HT-29 (cell line): ENCODE data around the gene CSTPP1. TPM values are rescaled to one million over a fixed set of nuclear protein-coding genes. Genes with fewer than 3 reads are reported as not detected.
"Not testable (repeated sequence)": the region's sequence is repeated elsewhere in the genome, so short reads cannot be mapped to it uniquely, and the experiment has no call there.

Experiments
- DNase-seq: peaks from one replicate; pipeline ENCODE4 v3.0.0-alpha.2; 2015; ENCODE audit warnings: low spot score
- total RNA-seq: library from RNA; depleted of rRNA; stranded (reverse); fragments of >200 nt; shearing (Covaris generic); gene quantifications from 2 replicates; pipeline ENCODE4 v1.2.3, GENCODE V29; 2014

CSTPP1 gene
- total RNA-seq, 1 experiment from 2014 or later, result 61.6 TPM

DNA sequence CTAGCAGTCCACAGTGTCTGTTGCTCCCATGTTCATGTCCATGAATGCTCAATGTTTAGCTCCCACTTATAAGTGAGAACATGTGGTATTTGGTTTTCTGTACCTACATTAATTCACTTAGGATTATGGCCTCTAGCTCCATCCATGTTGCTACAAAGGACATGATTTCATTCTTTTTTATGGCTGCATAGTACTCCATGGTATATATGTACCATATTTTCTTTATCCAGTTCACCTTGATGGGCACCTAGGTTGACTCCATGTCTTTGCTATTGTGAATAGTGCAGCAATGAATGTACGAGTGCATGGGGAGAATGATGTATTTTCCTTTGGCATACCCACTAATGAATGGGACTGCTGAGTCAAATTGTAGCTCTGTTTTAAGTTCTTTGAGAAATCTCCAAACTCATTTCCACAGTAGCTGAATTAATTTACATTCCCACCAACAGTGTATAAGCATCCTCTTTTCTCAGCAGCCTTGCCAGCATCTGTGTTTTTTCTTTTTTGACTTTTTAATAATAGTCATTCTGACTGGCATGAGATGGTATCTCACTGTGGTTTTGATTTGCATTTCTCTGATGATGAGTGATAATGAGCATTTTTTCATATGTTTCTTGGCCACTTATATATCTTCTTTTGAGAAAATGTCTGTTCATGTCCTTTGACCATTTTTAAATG lies 53.4 kb downstream of the CSTPP1 start:
- DNase-seq, result not testable (repeated sequence)

DNA sequence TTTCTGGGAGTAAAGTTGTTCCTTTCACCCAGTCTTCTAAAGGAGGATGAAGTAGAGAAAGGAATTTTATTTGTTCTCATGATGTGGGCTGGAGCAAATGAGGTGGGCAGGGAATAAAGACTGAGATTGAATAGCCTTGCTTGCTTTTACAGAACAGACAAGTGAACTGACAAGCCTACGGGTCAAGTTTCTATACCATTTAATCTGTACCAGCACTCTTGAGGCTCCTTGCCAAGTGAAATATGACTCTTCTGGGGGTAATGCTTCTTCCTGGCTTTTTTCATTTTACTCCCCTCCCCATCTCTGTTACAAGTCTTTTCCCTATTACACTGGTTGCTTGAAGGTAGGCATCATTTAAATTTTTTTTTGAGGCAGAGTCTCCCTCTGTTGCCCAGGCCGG lies 54.8 kb downstream of the CSTPP1 start:
- no peak for DNase-seq

- DNase-seq, result not testable (repeated sequence)
Measured at GRCh38 chr11:46992386-46992785, 55.8 kb downstream of the CSTPP1 start.

DNA sequence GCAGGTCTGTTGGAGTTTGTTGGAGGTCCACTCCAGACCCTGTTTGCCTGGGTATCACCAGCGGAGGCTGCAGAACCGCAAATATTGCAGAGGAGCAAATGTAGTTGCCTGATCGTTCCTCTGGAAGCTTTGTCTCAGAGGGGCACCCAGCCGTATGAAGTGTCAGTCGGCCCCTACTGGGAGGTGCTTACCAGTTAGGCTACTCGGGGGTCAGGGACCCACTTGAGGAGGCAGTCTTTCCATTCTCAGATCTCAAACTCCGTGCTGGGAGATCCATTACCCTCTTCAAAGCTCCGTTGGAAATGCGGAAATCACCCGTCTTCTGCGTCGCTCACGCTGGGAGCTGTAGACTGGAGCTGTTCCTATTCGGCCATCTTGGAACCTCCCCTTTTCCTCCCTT lies 61.2 kb downstream of the CSTPP1 start:
- DNase-seq, result not testable (repeated sequence)

GRCh38 chr11:46999217-46999616 lies 62.7 kb downstream of the CSTPP1 start:
- no peak for DNase-seq

- no peak for DNase-seq
Measured at GRCh38 chr11:47000033-47000432, 63.5 kb downstream of the CSTPP1 start.

GRCh38 chr11:47001781-47002181 lies 65.2 kb downstream of the CSTPP1 start:
- no peak for DNase-seq

DNA sequence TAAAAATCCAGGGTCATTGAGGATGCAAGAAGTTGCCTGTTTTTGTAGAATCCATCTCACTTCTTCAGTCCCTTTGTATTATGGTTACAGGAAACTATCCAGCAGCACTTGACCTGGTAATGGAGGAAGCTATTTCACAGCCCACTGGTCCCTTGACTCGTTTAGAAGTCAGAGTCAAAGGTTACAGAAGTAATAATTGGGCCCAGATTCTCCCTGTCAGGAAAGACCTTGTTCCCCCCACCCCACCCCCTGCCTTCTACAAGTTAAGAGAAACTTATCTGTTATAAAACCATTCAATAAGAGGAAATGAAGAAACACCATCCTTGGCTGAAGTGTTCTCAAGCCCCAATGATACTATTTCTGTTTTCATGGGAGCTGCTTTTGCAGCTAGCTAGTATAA lies 65.8 kb downstream of the CSTPP1 start:
- no peak for DNase-seq

DNA sequence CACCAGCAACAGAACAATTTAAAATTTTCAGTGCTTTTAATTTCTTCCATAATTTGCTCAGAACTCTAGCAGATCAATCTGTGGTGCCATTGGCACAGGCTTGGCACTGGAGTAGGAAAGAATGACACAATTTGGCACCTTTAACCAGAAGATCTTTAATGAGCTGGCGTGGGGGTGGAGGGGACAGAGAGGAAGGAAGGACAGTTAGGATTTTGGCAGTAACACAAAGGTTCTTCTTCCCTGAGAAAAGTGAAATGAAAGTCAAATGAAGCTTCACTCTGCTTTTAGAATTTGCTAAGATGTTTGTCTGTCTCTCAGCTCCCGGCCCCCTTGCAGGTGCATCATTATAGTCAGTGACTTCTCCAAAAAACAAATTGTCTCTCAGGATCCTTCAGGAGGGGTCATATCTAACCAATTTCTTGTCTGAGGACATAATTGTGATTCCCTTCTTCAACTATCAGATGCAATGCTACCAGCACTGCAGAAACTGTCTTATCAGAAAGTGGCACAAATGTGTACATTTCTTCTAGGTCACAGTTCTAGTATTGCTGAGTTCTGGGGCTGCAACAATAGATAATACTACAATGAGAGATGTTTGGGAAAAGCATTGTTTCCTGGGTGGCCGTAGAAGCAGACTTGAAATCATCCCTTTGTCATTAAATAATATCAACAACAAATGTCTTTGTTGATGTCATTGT lies 66.8 kb downstream of the CSTPP1 start:
- no peak for DNase-seq

DNA sequence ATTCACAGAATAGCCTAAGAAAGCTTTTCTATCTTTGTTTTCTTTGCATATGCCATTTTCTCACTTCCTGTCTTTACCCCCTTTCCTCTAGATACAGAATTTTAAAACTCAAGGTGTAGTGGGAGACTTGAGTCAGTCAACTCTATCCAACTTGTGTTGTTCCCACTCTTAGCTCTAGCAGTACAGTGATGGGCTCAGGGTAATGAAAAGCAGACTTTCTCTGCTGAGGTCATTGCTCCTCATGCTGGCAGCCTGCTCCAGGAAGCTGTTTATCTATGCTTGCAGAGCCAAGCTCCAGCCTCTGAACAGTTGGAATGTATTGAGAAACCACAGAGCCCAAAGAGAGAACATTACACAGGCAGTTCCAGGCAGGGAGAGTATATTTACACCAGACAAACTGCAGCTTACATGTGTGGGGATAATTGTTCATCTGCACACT lies 68.1 kb downstream of the CSTPP1 start:
- peak; percentile 25 for DNase-seq

DNA sequence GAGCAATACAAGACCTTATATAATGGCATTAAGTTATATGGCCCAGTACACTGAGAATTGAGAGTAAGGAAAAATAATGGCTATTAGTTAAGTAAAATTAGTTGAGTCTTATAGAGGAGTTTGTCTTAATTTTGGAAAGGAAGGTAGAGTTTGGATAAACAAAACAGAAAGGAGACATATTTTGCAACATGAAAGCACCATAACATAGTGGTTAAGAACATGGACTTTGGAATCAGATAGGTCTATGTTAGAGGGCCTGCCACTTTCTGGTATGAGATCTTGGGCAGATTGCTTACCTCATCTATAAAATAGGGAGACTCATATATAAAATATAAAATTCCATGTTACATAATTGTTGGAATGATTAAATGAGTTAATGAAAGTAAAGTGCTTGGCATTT lies 68.9 kb downstream of the CSTPP1 start:
- no peak for DNase-seq

DNA sequence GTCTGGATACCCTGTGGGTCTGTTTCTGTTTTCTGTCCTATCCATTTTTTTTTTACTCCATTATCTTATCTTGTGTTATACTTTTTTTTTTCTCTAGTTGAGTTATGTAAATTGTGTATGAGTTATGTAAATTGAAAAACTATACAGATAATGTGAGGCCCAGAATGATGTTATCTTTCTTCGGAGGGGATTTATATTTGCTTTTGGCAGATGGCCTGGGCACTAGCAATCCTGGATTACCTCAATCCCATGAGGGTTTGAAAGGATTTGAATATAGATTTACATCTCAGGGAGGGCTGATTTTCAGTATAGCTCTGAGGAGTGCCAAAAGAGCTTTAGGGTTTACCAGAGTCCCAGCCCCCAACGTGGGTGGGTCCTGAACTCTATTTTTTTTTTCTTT lies 71.0 kb downstream of the CSTPP1 start:
- no peak for DNase-seq

DNA sequence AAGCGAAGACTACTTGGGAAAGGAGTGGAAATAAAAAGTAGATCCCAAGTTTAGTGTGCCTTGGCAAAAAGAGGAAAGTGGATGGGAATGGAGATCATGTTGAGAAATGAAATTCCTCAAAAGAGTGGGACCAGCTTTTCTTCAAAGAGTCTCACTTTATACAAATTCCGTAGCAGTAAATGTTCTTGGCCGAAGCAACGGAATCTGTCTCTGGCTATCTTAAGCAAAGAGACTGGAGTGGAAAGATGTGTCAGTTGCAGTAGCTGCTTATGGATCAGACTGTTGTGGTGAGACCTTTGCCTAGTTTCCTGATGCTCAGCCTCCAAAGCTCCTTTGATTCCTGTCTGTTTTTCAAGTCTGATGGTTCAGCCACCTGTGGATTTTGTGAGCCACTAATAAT lies 73.6 kb downstream of the CSTPP1 start:
- DNase-seq, result no peak

GRCh38 chr11:47014097-47014496 lies 77.5 kb downstream of the CSTPP1 start:
- no peak for DNase-seq

GRCh38 chr11:47018637-47019036 lies 82.1 kb downstream of the CSTPP1 start:
- no peak for DNase-seq

DNA sequence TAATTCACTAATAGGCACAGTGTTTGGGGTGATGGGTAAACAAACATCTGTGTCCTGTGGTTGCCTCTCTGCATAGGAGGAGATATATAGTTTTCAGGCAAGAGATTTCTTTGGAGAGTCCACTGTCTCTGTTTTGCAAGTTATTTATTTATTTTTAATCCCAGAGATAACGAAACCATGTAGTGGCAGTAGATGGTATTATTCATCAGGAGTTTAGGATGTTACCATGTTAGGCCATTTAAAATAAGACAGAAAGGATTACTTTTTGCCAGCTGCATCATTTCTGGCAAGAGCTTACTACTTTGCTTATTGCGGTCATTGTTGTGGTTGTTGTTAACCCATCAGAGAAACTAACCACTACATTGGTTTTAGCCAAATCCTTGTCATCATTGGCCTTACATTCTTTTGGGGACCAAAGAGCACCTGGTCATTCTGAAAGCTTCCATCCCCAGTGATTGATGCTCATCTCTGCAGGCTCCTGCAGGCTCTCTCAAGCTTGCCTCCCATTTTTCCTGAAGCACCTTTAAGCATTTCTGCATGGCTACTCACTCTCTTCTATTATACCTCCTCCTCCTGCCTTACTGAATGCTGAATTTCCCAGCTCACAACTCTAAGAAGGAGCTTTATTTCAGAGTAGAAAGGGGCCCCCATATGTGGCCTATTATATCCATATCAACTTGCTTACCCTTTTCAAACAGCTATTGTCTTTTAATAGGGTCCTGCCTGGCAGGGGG lies 84.4 kb downstream of the CSTPP1 start:
- no peak for DNase-seq

- DNase-seq, result no peak
Measured at GRCh38 chr11:47021527-47021818, 84.9 kb downstream of the CSTPP1 start.

DNA sequence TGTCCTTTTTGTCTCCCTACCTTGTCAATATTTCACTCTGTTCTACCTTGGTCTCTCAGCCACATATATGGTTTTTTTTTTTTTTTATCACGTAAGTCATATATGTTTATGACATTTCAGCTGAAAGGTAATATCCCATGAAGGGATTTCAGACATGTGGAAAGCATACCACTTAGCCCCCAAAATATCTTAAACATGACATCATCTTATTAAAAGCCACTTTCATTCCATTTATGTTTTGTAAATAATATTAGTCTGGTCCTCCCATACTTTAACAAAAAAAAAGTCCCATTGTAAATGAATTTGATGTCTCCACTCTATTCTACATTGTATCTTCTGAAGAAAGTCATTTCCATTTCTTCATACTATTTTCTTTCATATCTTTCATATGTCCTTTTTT lies 85.4 kb downstream of the CSTPP1 start:
- no peak for DNase-seq

DNA sequence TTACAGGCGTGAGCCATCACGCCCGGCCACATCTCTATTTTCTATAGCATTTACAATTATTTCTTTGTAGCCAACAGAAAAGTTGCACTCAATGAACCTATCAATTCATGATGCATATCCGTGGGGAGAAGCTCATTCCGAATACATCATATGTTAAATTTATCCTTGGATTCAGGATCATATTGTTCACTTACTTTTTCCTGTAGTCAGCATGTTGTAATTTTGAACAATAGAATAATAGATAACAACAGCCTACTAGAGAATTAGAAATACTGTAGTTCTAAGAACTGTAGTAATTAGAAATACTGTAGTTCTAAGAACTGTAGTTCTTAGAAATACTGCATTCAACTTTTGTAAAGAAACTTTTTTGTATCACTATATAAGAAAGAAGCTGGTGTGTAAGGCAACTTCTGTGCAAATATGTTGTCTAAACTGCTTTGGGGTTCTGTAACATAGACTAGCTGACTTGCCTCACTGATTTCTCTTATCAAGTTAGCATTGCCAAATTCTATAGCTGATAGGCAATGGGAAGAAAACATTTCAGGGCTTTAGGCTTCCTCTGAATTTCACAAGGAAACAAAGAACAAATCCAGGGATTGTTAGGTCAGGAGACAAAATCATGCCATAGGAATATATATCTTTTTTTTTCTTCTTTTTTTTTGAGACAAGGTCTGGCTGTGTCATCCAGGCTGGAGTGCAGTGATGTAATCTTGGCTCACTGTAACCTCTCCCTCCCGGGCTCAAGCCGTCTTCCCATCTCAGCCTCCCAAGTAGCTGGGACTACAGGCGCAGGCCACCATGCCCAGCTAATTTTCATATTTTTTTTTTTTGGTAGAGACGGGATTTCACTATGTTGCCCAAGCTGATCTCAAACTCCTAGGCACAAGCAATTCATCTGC lies 91.9 kb downstream of the CSTPP1 start:
- DNase-seq, result no peak

DNA sequence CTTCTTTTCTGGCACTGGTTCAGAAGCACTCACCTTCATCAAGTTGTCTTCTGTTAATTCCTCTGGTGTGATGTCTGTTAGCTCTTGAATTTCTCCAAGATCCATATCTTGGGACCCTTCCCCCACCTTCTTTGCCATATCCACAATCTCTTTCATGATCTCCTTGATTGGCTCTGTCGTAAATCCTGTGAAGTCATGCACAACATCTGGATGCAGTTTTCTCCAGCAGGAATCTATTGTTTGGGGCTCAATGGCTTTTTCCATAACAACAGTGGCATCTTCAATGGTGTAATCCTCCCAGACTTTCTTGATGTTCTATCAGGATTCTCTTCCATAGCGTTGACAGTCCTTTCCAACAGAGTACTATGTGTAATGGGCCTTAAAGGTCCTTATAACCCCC lies 96.9 kb downstream of the CSTPP1 start:
- no peak for DNase-seq

- no peak for DNase-seq
Measured at GRCh38 chr11:47034091-47034490, 97.5 kb downstream of the CSTPP1 start.

GRCh38 chr11:47035108-47035507 lies 98.5 kb downstream of the CSTPP1 start:
- no peak for DNase-seq
